SIG-M5 treated with dmso at 0.1 percent for 504 hours (cell line): ENCODE measurements around the gene DSTYK.
"Not testable (repeated sequence)": the region's sequence is repeated elsewhere in the genome, so short reads cannot be mapped to it uniquely, and the experiment has no call there.

Experiments used
- DNase-seq: peaks from one replicate; lab custom pipeline; 2025; ENCODE audit not compliant: unreplicated experiment; lab: John Stamatoyannopoulos, UW

The DSTYK gene

DNA sequence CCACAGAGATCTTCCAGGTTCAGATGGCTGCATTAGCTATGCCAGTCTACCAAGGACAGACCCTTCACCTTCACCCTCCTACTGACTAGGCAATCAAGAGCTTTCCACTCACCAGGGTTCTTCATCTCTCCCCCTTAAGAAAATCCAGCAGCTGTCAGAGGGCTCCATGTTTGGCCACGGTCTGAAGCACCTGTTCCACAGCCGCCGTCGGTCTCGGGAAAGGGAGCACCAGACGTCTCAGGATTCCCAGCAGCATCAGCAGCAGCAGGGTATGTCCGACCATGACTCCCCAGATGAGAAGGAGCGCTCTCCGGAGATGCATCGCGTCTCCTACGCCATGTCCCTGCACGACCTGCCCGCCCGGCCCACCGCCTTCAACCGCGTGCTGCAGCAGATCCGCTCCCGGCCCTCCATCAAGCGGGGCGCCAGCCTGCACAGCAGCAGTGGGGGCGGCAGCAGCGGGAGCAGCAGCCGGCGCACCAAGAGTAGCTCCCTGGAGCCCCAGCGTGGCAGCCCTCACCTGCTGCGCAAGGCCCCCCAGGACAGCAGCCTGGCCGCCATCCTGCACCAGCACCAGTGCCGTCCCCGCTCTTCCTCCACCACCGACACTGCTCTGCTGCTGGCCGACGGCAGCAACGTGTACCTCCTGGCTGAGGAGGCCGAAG lies 30.0 kb upstream of the DSTYK start:
- no peak for DNase-seq

DNA sequence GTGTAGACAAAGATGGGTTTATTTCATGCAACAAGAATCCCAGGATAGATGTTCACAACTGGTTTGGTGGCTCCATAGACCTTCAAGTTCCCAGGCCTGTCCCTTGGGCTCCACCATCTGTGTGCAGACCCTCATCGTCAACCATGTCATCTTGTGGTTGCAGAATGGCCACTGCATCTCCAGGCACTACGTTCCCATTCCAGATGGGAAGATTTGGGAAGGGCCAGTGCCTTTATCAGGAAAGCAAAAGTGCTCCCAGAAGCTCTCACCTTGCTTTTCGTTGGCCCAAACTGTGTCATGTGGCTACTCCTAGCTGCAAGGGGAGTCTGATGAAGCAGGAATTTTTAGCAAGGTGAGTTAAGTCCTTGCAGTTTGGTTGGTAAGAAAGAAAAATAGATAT lies 29.1 kb upstream of the DSTYK start:
- no peak for DNase-seq

DNA sequence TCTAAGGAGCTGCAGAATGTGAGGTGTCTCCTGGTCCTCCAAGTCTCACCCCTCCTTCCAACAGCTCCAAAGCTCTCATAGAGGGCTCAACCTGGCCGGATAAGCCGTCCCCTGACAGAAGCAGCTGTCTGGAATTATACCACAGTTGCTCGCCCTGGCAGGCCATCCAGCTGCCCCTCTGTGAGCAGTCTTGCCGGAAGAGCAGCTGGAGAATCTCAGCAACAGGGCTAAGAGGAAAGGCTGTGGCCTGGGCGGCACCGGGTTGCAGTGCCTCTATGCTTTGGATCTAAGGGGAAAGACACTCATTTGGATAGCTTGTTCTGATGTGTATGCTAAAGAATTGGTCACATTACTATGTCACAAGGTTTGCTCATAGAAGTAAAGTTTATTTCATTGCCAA lies 28.6 kb upstream of the DSTYK start:
- DNase-seq: no peak

- DNase-seq: no peak
These were observed 27.6 kb upstream of the DSTYK start for GRCh38 chr1:205239078-205239477.

DNA sequence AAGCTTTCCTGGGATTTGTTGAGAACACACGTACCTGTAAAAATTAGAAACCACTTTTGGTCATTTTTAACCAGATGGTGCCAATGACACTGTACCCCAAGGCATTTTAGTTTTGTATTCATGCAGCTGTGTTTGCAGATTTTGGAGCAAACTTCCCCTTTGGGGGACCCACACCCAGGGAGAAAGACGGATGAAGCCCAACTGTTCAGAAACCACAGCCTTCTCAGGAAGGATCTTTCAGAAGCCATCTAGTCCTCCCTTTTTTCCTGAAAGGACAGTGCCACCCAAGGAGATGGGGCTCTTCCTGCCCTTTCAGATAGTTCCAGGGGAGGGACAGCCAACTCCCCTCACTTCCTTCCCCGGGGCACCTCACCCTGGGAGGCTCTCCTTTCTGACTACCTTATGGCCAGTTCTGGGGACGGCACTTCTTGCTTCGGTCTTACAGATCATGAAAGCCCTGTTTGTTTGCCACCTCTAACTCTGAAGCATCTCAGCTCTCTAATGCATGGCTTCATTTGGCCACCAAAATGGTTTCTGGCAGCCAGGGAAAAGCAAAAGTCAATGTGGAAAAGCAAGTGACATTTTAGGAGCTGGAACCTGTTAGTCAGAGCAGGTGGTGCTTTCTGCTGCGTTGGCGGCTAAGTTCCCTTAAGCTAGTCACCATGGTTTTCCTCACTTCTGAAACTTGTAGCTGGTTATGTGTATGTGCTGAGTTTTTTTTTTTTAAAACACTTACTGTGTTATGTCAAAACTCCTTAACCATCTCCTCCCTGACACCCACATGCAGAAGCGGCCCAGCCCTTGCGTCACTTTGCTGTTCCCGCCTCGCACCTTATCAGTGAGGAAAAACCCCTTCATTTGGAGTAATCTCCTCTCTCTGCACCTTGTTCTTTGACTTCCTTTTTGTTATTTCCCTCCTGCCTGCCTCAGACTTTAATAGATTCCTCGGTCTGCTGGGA lies 26.3 kb upstream of the DSTYK start:
- DNase-seq: peak; percentile 35

DNA sequence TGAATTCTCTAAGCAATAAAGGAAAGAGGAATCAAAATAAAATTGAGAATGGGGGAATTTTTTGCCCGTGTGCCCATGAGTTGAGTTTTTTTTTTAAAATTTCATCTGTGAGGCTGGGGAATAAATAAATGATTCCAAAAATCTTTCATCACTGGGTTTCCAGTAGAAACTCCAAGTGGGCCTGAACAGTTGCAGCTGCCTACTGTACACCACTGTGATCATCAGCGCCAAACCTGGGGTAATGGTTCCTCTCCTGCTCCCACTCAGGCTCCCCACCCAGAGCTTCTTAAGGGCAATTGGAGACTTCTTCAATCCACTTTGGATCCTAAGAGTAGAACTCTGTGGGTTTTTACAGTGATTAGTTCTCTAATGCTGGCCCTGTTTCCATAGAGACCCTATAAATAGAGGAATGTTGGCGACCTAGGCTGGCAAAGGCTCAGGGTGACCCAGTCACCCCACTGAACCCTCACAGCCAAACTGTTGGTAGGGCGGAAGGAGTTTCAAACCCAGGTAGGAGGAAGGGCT lies 25.5 kb upstream of the DSTYK start:
- DNase-seq: no peak

DNA sequence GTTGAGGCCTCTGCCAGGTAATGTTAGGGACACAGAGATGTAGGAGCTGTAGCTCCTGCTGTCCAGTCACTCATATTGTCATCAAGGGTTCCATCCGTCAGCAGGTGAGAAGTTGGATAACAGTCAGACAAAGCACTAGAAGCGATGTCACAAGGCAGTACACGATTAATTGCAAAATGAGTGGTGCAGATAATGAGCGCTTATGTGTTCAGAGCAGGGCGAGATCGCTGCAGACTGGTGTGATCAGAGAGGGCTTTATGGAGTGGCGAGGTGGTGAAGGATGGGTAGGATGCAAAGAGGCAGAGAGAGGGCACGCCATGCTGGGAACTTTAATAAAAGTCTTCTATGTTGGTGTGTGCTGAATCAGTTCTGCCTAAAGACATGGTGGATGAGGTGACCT lies 25.0 kb upstream of the DSTYK start:
- no peak for DNase-seq

- no peak for DNase-seq
These were observed 24.4 kb upstream of the DSTYK start for GRCh38 chr1:205235951-205236350.

DNA sequence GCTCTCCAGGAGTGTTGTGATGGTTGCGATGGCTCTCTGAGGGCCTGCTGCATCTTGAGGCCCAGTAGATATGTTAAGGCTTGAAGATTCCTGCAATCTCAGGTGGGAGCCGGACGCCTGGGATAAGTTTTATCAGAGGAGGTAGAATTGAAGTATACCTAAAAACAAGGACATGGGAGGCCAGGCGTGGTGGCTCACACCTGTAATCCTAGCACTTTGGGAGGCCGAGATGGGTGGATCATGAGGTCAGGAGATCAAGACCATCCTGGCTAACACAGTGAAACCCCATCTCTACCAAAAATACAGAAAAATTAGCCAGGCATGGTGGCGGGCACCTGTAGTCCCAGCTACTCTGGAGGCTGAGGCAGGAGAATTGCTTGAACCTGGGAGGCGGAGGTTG lies 22.5 kb upstream of the DSTYK start:
- not testable (repeated sequence) for DNase-seq

GRCh38 chr1:205232945-205233397 lies 21.5 kb upstream of the DSTYK start:
- no peak for DNase-seq

GRCh38 chr1:205232127-205232820 lies 20.8 kb upstream of the DSTYK start:
- no peak for DNase-seq

- no peak for DNase-seq
These were observed 19.5 kb upstream of the DSTYK start for GRCh38 chr1:205230982-205231381.

DNA sequence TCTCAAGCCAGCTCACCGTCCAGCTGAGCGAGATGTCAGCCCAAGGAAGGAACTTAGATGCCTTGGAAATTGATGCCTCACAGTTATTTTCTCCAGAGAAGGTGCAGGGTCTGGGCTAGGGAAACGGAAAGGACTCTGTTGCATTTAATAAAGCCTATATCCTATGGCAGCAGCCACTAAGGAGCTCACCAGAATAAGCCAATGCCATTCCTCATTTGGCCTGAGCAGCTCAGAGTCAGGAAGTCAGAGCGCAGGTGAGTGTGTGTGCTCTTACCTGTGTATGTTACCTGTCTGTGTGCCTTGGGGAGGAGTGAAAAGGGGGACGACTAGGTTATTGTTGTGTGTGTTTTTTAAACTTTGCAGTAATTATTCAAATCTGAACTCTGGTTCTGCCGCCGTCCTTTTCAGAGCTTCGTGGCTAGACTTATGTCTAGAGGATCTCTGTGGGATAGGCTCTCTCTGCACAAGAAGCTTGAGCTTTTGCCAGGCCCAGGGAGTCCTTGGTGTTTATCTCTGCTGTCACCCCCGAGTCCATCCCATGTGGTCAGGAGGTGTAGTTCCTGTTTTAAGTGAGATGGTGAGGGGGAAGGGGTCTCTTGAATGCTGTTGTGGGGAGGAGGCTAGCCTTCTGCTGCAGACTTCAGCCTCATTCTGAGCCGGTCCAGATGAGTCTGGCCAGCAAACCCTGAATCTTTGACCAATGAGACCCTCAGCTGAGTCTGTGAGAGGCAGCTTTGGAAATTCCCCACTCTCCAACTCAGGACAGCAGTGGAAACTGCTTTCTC lies 18.6 kb upstream of the DSTYK start:
- no peak for DNase-seq

- peak; percentile 74 for DNase-seq
These were observed 17.9 kb upstream of the DSTYK start for GRCh38 chr1:205229399-205229871.

DNA sequence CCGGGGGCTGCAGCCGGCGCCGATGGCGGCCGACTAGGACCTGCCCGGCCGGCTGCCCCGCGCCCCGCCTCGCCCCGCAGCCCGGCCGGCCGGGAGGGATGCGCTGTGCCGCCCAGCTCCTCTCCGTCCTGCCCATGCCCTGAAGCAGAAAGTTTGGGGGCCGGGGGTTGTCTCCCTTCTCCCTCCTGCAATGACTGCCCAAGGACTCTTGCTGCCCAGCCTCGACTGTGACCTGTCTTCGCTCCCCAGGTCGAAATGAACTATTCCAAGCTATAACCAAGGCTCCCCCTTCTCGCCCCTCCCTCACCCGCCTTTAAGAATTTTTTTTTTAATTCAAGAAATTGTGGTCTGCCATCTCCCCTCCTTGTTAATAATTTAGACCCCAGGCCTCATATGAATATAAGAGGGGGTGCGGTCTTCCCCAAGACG lies 16.6 kb upstream of the DSTYK start:
- no peak for DNase-seq

DNA sequence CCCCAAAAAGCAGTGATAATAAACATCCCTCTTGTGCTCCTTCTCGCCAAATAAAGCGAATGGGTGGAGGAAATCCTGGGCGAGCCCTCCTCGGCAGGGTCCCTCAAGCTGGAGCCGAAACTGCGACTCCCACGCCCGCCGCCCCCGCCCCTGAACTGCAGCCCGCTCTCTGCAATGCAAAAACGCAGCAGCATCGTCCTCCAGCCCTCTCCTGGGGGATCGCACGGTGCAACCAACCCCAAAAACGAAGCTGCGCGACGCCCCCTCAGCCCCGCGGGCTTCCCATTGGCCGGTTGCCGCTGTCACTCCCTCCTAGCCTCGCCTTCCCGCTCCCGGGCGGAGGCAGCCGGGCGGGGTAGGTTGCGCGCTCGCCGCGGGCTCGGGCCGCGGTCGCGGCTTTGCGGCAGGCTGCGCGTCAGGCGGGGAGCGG lies 16.1 kb upstream of the DSTYK start, which contains the start of gene TMCC2:
Gene TMCC2, plus strand, starts transcription at position 363 of the 430 bp plus-strand sequence. CDS start 619 bp downstream, outside the sequence.
- DNase-seq: peak; percentile 85

- DNase-seq: no peak
These were observed 15.5 kb upstream of the DSTYK start for GRCh38 chr1:205226868-205227583.

- DNase-seq: no peak
These were observed 14.6 kb upstream of the DSTYK start for GRCh38 chr1:205225901-205226765.

GRCh38 chr1:205224736-205225135 lies 13.2 kb upstream of the DSTYK start:
- no peak for DNase-seq
